HG03097 (cell line): Measurements from ENCODE around the gene IQGAP1.

Experiments used
- ATAC-seq: cut with Tn5 transposase; IDR thresholded peaks from one replicate; pipeline ENCODE4 v1.9.1; 2021; ENCODE audit not compliant: unreplicated experiment, low FRiP score

Gene IQGAP1

DNA sequence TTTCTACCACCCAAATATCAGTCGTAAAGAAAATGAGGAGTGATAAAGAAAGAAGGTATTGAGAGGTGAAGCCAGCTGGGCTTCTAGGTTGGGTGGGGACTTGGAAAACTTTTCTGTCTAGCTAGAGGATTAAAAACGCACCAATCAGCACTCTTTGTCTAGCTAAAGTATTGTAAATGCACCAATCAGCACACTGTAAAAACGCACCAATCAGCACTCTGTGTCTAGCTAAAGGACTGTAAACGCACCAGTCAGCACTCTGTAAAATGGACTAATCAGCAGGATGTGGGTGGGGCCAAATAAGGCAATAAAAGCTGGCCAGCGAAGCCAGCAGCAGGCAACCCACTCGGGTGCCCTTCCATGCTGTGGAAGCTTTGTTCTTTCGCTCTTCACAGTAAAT is 13.0 kb upstream of the IQGAP1 start:
- ATAC-seq, result no peak

DNA sequence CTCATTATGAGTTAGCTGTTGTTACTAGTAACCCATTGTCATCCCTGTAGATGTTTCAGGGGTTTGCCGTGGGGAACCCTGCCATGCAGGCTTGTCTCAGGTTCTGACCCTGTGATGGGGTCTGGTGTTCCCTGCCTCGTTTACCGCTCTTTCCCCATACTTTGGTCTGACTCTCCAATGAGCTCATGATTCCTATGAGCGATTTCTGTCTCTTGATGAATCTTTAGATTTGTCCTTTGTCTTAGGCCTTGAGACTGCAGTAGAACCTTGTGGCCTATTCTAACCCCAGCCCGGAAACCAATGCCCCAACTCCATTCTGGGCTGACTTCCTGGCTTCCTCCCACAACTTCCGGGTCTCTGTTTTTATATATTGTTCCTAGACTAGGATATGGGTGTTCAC is 11.3 kb upstream of the IQGAP1 start:
- no peak for ATAC-seq

GRCh38 chr15:90379263-90379662 is 8.8 kb upstream of the IQGAP1 start:
- ATAC-seq, result no peak

- no peak for ATAC-seq
Observed at GRCh38 chr15:90381515-90381914, 6.5 kb upstream of the IQGAP1 start.

GRCh38 chr15:90382320-90382719 is 5.7 kb upstream of the IQGAP1 start:
- ATAC-seq, result no peak

- ATAC-seq, result no peak
Observed at GRCh38 chr15:90386221-90386620, 1.8 kb upstream of the IQGAP1 start.

- ATAC-seq, result peak; percentile 43
Observed at GRCh38 chr15:90388462-90389380, 679 bp downstream of the IQGAP1 start.

DNA sequence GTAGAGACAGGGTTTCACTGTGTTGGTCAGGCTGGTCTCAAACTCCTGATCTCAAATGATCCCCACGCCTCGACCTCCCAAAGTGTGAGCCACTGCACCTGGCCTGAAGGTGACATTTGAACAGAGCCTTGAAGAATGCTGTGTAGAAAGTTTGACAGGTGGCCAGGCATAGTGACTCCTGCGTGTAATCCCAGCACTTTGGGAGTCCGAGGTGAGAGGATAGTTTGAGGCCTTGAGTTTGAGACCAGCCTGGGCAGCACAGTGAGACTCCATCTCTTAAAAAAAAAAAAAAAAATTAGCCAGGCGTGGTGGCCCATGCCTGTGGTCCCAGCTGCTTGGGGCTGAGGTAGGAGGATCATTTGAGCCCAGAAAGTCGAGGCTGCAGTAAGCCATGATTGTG is 1.5 kb downstream of the IQGAP1 start:
- ATAC-seq, result no peak

DNA sequence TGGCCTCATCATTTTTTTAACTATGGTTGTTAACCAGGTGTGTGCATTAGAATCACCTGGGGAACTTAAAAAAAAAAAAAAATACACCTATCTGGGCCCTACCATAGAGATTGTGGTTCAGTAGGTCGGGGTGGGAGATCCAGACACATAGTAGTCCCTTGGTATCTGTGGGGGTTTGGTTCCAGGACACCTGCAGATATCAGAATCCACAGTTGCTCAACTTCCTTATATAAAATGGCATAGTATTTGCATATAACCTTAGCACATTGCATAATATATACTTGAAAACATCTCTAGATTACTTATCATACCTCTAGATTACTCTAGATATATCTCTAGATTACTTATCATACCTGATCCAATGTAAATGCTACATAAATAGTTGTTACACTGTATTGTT is 5.0 kb downstream of the IQGAP1 start:
- no peak for ATAC-seq

- ATAC-seq, result no peak
Observed at GRCh38 chr15:90394074-90394473, 6.0 kb downstream of the IQGAP1 start.

GRCh38 chr15:90394748-90395442 is 6.9 kb downstream of the IQGAP1 start:
- ATAC-seq, result no peak

- ATAC-seq, result no peak
Observed at GRCh38 chr15:90396321-90396720, 8.3 kb downstream of the IQGAP1 start.

- peak; percentile 12 for ATAC-seq
Observed at GRCh38 chr15:90400005-90400758, 12.1 kb downstream of the IQGAP1 start.

DNA sequence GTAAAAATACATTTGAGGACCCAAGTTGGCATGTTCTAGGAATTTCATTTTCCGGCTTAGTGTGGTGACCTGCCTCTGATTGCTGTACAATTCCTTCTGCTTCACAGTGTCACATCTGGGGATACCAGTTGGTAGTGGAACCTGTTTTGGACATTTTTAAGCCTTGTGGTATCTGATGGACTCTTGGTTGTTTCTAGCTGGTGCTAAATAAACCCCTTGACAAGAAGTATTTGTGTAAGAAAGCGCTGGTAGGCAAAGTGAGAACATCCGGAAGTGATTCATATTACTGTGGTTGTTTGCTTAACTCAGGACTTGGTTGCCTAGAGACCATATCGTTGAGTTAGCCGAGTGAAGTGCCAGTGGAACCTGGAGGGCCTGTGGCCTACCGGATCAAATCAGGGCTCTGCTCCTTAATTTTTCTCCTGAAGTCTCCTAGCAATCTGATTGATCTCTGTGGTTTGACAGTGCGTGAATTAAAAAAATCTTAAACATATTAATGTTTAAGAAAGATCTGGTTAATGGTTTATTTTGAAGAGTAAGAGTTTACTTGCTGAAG is 12.8 kb downstream of the IQGAP1 start:
- ATAC-seq, result peak; percentile 91

DNA sequence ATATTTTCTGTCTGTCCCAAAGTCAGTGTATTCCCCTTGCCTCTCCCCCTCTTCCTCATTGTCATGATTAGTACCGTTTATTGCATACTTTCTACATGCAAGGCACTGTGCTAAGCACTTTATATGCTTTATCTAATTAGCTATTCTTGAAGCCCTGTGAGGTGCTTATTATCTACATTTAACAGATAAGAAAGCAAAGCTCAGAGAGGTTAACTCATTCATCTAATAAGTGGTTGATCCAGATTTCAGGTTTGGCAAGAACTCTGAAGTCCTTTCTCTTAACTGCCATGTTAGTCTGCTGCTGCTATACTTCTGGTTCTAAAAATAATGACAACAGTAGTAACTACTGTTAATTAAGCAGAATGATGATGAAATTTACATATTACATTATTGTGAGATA is 13.5 kb downstream of the IQGAP1 start:
- no peak for ATAC-seq

DNA sequence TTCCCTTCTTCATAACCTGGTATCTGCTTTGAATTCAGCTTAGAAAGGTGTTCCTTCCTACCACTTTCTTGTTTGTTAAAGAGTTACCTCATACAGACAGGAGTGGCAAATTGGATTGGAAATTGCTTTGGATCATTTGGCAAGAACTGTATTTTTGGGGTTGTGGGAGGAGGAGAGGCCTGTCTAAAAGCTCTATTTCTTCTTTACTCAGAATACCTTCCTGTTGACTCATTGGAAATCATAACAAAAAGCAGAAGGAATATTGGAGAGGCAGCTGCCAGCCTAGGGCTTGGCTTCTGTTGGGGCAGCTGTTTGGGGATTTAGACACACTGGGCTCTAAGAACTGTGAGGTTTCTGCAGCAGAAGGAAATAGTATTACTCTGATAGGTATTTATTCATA is 14.2 kb downstream of the IQGAP1 start:
- ATAC-seq, result no peak

GRCh38 chr15:90402767-90403166 is 14.7 kb downstream of the IQGAP1 start:
- ATAC-seq, result no peak

GRCh38 chr15:90405055-90405607 is 17.1 kb downstream of the IQGAP1 start:
- no peak for ATAC-seq

DNA sequence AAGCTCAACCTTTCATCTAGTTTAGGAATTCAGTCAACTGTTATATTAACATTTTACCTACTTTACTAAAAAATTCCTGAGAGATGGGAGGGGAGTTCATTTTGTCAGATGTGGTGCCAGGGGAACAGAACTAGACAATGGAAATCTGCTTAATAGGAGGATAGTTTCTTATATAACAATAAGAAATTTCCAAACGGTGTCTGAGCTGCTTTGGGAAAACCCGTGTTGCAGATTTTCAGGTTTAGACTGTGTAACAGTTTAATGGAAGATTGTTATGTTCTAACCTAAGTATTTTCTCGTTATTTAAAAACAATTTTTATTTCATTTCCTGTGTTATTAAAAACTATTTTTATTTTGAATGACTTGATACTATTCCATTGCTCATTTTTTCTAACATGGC is 19.3 kb downstream of the IQGAP1 start:
- no peak for ATAC-seq

- no peak for ATAC-seq
Observed at GRCh38 chr15:90407871-90408317, 19.9 kb downstream of the IQGAP1 start.

DNA sequence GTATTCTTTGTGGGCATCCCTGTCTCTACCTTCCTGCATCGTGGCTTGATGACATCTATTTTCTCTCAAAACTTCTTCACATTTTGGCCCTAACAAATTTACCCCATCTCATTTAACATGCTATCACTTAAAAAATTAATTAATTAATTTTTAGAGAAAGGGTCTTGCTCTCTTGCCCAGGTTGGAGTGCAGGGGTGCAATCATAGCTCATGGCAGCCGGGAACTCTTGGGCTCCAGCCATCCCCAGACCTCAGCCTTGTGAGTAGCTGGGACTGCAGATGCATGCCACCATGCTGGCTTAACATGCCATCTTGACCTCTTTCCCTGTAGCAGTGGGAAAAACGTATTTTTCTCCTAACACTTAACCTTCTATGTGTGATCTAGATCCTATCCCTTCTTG is 20.6 kb downstream of the IQGAP1 start:
- ATAC-seq, result no peak
